Mammary epithelial cell (primary cell): ENCODE data around the gene DPYSL3.

ENCODE experiments used
- EZH2 ChIP-seq: IDR thresholded peaks from 2 replicates; pipeline ENCODE4 v1.6.1; 2012; ENCODE audit warnings: low read length, inconsistent platforms, borderline replicate concordance
- TF ChIP-seq, protein P1 (sequence below), 2 donors: IDR thresholded peaks in 1 of 2; conservative IDR thresholded peaks in 1 of 2; 2 replicates each; pipeline ENCODE4 v1.5.1; 2011 to 2012; ENCODE audit warnings: inconsistent platforms in 2 of 2, low read length in 2 of 2, mild to moderate bottlenecking in 2 of 2, control low read depth in 1 of 2, low read depth in 1 of 2; ENCODE audit not compliant: insufficient read depth in 1 of 2; ENCODE audit errors: extremely low read depth in 1 of 2

DNA sequence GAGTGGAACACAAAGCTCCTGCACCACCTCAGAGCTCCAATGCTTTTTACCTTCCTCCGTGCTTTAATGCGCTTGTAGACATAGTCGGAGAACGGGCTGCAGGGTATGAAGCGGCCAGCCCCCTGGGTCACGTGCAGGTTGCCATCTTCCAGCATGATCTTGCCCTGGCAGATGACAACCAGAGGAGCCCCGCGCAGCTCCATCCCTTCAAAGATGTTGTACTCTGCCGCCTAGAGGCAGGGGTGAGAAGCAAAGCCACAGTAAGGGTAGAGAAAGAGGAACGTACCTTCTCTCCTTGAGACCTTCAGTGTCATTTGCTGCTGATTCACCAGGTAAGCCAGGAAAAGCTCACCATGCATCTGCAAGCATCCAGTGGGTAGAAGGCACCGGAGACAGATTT lies 112.3 kb downstream of the DPYSL3 start:
- TF ChIP-seq, protein P1, sequence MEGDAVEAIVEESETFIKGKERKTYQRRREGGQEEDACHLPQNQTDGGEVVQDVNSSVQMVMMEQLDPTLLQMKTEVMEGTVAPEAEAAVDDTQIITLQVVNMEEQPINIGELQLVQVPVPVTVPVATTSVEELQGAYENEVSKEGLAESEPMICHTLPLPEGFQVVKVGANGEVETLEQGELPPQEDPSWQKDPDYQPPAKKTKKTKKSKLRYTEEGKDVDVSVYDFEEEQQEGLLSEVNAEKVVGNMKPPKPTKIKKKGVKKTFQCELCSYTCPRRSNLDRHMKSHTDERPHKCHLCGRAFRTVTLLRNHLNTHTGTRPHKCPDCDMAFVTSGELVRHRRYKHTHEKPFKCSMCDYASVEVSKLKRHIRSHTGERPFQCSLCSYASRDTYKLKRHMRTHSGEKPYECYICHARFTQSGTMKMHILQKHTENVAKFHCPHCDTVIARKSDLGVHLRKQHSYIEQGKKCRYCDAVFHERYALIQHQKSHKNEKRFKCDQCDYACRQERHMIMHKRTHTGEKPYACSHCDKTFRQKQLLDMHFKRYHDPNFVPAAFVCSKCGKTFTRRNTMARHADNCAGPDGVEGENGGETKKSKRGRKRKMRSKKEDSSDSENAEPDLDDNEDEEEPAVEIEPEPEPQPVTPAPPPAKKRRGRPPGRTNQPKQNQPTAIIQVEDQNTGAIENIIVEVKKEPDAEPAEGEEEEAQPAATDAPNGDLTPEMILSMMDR (conservative IDR thresholded peaks at IDR 0.05 in 1 of 2, IDR thresholded peaks at IDR 0.05 in 1 of 2; ENCODE audit: extremely low read depth in 1 of 2, insufficient read depth in 1 of 2, low read depth in 1 of 2, low read length in 2 of 2): peak; percentile 33 to 39
- no peak for TF ChIP-seq EZH2
